ENCODE results near the gene IVL.

GRCh38 chr1:152912900-152913299 lies 4.6 kb downstream of the IVL start:
- TF ChIP-seq POLR2A (IDR thresholded peaks at IDR 0.05): no peak
- no peak for TF ChIP-seq CTCF (IDR thresholded peaks at IDR 0.05 in 4 of 5, conservative IDR thresholded peaks at IDR 0.05 in 1 of 5)

Data from gastrocnemius medialis (tissue), 4 donors.